HAP-1 (cell line): Measurements from ENCODE around the gene CD34.
A peak's percentile ranks its signal among the peaks of the same experiment; 100 is the strongest.
"Not testable (repeated sequence)": the region's sequence is repeated elsewhere in the genome, so short reads cannot be mapped to it uniquely, and the experiment has no call there.

ENCODE experiments used
- DNase-seq, 2 experiments: peaks; one replicate each; pipeline ENCODE4 v3.0.0-alpha.2; 2016 to 2020; ENCODE audit warnings: low spot score in 2 of 2
- H3K27me3 ChIP-seq: fragments of 250-450 bp; sonication (Bioruptor Pico); 2 replicates; pipeline ENCODE4 v1.5.1; 2020; ENCODE audit warnings: low read depth, mild to moderate bottlenecking, moderate library complexity
- H3K36me3 ChIP-seq: fragments of 250-450 bp; sonication (Bioruptor Pico); replicated peaks from 2 replicates; pipeline ENCODE4 v1.5.1; 2020; ENCODE audit warnings: mild to moderate bottlenecking
- H3K4me1 ChIP-seq: fragments of 250-450 bp; sonication (Bioruptor Pico); 2 replicates; pipeline ENCODE4 v1.5.1; 2020; ENCODE audit warnings: mild to moderate bottlenecking
- H3K4me3 ChIP-seq: fragments of 250-450 bp; sonication (Bioruptor Pico); 2 replicates; pipeline ENCODE4 v1.5.1; 2020; ENCODE audit warnings: mild to moderate bottlenecking, moderate library complexity
- H3K9me3 ChIP-seq: fragments of 250-450 bp; sonication (Bioruptor Pico); 2 replicates; pipeline ENCODE4 v1.5.1; 2020; ENCODE audit warnings: mild to moderate bottlenecking, moderate library complexity
- in situ Hi-C: fragments of 300-500 bp; cut with MboI; formaldehyde crosslinking; loops from 3 replicates; pipeline ENCODE4 v1.14.3; 2020; ENCODE audit warnings: low sequenced_read_pairs, inconsistent platforms, mixed read lengths

CD34 gene

DNA sequence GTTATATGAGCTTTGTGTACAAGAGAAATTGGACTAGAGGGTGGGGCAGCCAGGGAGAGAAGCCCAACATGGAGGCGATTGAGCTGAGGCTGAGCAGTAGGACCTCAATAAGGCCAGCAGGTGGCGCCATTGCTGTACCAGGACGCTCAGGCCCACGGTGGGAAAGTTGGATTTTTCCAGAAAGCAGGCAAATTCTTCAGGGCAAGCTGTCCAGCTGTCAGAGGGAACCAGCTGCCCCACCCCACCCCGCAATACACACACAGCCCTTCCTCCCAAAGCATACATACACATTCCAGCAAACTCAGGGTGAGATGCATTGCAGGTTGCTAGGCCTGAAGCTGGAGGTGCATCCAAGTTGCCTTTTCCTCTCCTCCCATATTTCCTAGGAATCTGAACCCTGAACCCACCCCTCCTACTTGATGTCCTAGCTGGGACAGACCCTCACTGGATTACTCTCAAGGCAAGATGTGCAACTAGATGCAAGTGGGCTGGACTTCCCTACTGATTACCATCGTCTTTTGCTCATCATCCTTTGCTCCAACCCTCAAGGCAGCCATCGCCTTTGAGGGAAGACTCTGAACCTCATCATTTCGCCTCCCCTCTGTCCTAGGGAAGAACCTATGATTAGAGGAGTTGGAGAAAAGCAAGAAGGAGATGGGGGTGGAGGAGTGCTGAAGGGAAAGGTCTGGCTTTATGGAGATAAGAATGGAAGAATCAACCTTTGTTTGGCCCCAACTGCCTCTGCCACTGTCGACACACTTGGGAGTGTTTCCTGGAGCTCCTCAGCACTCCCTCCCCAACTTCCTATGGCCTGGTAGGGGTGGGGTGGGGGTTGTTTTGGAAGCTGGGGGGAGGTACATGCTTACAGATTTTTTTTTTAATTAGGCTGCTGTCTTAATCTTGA, 25.5 kb downstream of the CD34 start:
- H3K27me3 ChIP-seq, result peaks cover 2% of the 10 kb centered on the region
- H3K36me3 ChIP-seq, result no peaks in the 10 kb centered on the region
- H3K9me3 ChIP-seq, result no peaks in the 10 kb centered on the region
- in situ Hi-C loops, result no loop called here
- peak; percentile 81 to 87 for DNase-seq
- no peak overlapping the region for H3K4me3 ChIP-seq
- no peaks in the 10 kb centered on the region for H3K4me1 ChIP-seq

DNA sequence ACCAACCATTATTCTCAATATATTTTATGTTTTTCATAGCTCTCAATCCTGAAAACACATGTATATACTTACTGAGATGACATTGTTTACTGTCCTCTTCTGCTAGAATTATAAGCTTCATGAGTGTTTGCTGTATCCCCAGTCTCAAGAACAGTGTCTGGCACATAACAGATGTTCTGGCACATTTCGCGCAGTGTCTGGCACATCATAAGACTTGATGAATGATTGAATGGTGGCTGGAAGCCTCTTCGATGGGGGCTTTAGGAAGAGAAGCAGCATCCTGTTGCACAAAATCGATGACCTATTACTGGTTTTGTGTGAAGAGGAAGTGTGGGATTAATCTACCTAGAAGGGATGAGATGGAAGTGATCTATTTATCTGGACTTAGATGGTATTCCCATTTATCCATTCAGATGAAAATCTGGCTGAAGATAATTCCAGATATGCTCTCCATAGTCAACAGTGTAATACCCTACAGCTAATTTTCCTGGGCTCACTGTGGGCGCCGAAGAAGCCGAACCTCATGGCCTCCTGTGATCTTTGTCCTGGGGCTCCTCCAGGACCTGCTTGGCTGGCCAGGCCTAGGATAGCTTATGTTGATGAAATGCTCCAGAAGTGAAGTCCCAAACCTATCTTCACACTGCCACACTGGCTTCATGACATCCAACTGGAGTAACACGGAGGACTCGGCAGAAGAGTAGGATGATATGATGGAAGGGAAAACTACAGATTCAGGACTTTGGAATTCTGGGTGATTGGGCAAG, 26.5 kb downstream of the CD34 start:
- DNase-seq, result no peak
- H3K27me3 ChIP-seq, result peaks cover 2% of the 10 kb centered on the region
- in situ Hi-C loops, result loop anchor here (5.0 kb wide), 1 partner anchor 83 kb away; no protein-coding TSS in a partner anchor
- H3K36me3 ChIP-seq, result no peaks in the 10 kb centered on the region
- no peak overlapping the region for H3K4me3 ChIP-seq
- H3K9me3 ChIP-seq, result no peaks in the 10 kb centered on the region
- no peaks in the 10 kb centered on the region for H3K4me1 ChIP-seq

DNA sequence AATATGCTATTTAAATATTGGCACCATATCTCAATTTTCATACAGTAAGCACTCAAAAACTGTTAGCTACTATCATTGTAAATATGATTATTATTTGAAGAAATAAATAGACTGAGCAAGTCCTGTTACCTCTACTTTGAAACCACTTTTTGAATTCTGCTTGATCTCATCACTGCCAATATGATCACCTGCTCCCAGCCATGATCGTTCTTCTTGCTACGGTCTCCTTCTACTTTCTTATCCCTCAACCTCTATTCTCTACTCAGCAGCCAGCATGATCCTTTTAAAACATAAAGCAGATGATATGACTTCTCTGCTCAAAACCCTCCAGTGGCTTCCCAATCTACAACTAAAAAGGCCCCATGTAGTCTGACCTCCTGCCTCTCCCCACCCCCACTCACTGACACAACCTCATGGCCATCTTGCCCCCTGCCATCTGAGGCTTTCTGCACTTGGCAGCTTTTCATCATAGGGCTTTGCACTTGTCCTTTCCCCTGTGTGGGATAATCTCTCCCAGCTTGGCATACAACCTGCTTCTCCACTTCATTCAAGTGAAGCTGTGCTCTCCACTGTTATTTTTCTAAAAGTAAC, 27.2 kb downstream of the CD34 start:
- no peaks in the 10 kb centered on the region for H3K4me1 ChIP-seq
- H3K36me3 ChIP-seq, result no peaks in the 10 kb centered on the region
- peaks cover 2% of the 10 kb centered on the region for H3K27me3 ChIP-seq
- in situ Hi-C loops, result loop anchor here (5.0 kb wide), 1 partner anchor 84 kb away; no protein-coding TSS in a partner anchor
- no peak overlapping the region for H3K4me3 ChIP-seq
- H3K9me3 ChIP-seq, result no peaks in the 10 kb centered on the region
- DNase-seq, result no peak

DNA sequence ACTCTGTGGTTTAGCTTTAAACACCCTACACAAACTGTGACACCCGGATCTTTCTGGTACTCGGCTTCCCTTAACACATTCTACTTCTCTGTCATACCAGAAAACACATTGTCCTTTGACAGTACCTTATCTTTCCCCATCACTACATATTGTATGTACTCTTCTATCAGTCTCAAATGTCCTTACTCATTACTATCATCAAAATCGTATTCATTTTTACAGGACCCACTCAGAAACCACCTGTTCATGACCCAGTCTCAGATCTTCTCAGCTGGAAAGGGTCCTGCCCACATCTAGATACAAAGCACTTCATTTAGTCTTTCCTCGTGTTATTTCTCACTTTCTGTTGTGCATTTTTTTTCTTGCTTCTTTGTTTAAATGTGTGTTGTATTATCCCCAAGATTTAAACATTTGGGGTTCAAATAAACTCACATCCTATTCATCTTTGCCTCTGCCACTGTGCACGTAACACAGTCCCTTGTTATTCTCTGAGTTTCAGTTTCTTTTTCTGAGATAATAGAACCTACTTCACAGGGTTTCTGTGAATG, 27.7 kb downstream of the CD34 start:
- in situ Hi-C loops, result loop anchor here (5.0 kb wide), 1 partner anchor 84 kb away; no protein-coding TSS in a partner anchor

DNA sequence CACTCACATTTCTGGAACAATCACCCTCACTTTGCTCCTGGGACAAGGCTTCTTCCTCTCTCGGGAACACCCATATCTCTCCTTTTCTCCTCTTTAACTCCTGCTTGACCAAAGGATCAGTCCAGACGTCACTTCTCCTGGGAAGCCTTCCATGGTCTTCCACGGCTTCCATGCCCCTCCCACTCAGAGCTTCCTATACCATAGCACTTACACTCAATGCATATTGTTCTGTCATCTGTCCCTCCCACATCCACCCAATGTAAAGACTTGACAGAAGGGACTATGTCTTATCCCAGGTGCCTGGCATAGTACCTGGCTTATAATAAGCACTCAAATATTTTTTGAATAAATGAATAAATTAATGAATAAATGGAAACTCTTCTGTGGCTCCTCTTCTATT, 28.2 kb downstream of the CD34 start:
- in situ Hi-C loops, result loop anchor here (5.0 kb wide), 1 partner anchor 85 kb away; no protein-coding TSS in a partner anchor
- Histone ChIP-seq H3K36me3 (no peaks in the 10 kb centered on the region), H3K4me3 (no peak overlapping the region), H3K27me3 (peaks cover 2% of the 10 kb centered on the region), H3K9me3 (no peaks in the 10 kb centered on the region), H3K4me1 (no peaks in the 10 kb centered on the region)
- DNase-seq, result no peak

More for the DNA sequence above, 27.7 kb downstream of the CD34 start:
- Histone ChIP-seq H3K4me3 (no peak overlapping the region), H3K27me3 (peaks cover 2% of the 10 kb centered on the region), H3K36me3 (no peaks in the 10 kb centered on the region), H3K9me3 (no peaks in the 10 kb centered on the region), H3K4me1 (no peaks in the 10 kb centered on the region)
- DNase-seq, result no peak

DNA sequence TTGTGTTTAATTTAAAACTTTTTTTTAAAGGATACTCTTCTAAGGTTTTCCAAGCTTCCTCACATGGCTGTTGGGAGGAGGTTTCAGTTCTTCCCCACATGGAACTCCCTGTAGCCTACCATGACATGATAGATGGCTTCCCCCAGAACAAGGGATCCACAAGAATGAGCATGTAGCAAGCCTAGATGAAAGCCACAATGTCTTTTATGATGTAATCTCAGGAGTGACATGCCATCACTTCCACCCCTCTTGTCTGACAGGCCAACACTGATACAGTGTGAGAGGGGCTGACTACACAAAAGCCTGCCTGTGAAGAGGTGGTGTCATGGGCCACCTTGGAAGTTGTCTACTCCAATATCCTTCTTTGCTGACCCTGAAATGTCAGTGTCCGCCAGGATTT, 32.0 kb downstream of the CD34 start:
- DNase-seq, result no peak
- in situ Hi-C loops, result no loop called here
- Histone ChIP-seq H3K9me3 (no peaks in the 10 kb centered on the region), H3K36me3 (no peaks in the 10 kb centered on the region), H3K4me3 (no peak overlapping the region), H3K4me1 (no peaks in the 10 kb centered on the region), H3K27me3 (peaks cover 2% of the 10 kb centered on the region)

DNA sequence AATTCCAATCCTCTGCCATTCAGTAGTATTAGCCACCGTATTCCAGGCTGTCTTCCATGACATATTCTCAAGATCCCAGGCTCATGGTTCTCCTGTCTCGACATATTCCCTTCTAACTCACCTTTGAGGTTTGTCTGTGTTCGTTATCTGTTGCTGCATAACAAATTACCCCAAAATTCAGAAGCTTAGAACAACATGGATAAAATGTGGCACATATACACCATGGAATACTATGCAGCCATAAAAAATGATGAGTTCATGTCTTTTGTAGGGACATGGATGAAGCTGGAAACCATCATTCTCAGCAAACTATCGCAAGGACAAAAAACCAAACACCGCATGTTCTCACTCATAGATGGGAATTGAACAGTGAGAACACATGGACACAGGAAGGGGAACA, 33.0 kb downstream of the CD34 start:
- H3K27me3 ChIP-seq, H3K4me1 ChIP-seq, in situ Hi-C loops, H3K9me3 ChIP-seq, H3K36me3 ChIP-seq, DNase-seq, H3K4me3 ChIP-seq: not testable (repeated sequence)

DNA sequence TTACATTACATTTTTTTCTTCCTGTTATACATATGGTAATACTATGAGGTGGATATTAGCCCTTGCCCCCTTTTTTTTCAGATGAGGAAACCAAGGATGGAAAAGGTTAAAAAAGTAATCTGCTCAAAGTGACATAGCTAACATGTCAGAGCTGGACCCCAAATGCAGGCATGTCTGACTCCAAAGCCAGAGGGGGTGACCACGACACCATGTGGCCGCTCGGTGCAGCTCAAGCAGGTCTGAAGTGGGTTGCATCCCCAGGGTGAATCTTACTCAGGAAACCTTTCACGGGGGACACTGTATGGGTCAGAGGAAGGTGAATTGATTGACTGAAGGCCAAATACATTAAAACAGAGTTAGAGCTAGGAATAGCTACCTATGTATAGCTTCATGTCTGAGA, 34.8 kb downstream of the CD34 start:
- Histone ChIP-seq H3K9me3 (no peaks in the 10 kb centered on the region), H3K36me3 (no peaks in the 10 kb centered on the region), H3K4me3 (no peak overlapping the region), H3K4me1 (no peaks in the 10 kb centered on the region), H3K27me3 (no peaks in the 10 kb centered on the region)
- in situ Hi-C loops, result no loop called here
- no peak for DNase-seq

DNA sequence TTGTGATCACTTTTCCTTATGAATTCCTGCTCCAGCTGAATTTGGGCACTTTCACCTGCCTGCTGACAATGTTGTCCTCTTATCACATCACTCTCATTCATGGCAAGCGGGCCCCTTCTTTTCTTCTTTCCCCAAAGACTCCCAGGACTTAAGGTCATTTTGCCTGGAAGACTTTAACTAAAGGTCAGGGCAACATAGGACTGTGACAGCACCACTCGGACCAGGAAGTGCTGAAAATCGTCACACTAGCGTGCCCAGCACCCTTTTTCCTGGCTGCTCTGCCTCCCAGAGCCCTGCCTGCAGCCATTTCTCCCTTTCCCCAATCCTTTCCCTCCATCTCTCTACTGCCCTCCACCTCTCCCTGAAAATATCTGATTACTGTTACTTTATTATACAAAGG, 35.4 kb downstream of the CD34 start:
- in situ Hi-C loops, result no loop called here
- H3K4me1 ChIP-seq, result no peaks in the 10 kb centered on the region
- no peaks in the 10 kb centered on the region for H3K27me3 ChIP-seq
- no peaks in the 10 kb centered on the region for H3K9me3 ChIP-seq
- H3K4me3 ChIP-seq, result no peak overlapping the region
- no peaks in the 10 kb centered on the region for H3K36me3 ChIP-seq
- no peak for DNase-seq

DNA sequence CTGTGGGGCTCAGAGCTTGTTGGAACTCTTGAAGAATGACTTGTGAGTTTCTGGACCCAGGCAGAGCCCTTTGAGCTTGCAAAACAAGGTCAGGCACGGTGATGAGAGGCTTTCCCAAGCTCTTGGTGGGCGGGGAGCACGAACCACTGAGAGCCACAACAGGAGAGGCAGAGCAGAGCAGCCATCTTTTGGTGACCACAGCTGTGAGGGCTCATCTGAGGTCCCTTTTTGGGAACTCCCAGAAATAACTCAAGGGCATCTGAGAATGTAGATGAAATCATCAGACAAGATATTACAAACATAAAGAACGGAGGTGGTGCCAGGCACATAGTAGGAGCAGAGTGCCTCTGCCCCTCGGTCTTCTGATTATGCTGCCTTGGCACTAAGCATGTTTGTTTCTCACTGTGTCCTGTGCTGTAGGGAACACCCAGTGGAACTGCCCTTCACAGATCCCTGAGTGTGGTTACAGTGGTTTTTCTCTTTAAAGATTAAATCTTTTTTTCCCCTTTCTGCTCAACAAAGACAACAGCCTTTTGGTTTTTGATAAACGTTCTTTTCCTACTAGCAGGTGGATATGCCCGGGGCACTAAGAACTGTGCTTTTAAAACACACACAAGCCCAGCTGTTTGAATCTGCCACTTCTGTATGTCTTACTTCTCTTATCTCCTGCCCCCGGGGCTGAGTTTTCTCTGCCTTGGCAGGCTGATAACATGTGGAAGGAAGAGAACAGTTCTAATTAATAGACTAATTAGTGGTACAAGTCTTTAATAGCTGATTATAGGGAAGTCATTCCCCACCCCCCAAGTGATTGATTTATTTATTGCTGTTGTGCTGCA, 37.7 kb downstream of the CD34 start:
- no peak for DNase-seq
- in situ Hi-C loops, result no loop called here
- H3K36me3 ChIP-seq, result no peaks in the 10 kb centered on the region; the same call in 1 of the 2 replicates
- peaks cover 5% of the 10 kb centered on the region for H3K4me1 ChIP-seq
- no peaks in the 10 kb centered on the region for H3K27me3 ChIP-seq
- H3K9me3 ChIP-seq, result no peaks in the 10 kb centered on the region
- no peak overlapping the region for H3K4me3 ChIP-seq

DNA sequence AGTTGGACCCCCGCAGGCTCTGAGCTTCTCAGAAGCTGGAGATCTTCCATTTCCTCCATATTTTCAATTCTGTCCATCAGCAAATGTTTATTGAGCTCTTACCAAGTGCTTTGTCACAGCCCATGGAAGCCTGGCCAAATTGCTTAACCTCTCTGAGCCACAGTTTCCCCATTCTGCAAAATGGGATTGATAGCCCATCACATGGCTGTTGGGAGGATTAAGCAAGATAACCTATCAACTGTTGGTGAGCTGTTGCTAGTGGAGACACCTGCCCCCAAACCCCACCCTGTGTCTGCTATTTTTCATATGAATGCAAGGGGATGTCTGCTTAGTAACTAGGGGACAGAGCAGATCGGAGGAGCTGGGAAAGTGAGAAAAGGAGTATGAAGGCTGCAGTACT, 38.3 kb downstream of the CD34 start:
- Histone ChIP-seq H3K4me3 (no peak overlapping the region), H3K36me3 (peaks cover 3% of the 10 kb centered on the region), H3K27me3 (no peaks in the 10 kb centered on the region), H3K4me1 (peaks cover 9% of the 10 kb centered on the region), H3K9me3 (no peaks in the 10 kb centered on the region)
- in situ Hi-C loops, result no loop called here
- DNase-seq, result no peak

DNA sequence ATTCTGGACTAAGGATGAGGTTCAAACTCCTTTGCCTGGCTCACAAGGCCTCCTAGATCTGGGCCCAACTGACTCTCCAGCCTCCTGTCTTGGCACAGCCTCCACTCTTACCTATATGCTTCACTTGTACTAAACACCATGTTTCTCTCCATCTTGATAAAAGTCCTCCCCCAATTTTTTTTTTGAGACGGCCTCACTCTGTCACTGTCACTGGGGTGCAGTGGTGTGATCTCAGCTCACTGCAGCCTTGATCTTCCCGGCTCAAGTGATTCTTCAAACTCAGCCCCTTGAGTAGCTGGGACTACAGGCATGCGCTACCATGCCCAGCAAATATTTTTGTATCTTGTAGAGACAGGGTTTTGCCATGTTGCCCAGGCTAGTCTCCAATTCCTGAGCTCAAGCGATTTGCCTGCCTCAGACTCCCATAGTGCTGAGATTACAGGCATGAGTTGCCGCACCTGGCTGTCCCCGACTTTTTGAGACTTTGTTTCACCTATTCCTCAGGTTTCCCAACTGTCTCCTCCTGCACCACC, 39.7 kb downstream of the CD34 start:
- Histone ChIP-seq H3K36me3 (peaks cover 16% of the 10 kb centered on the region), H3K27me3 (no peaks in the 10 kb centered on the region), H3K4me1 (peaks cover 9% of the 10 kb centered on the region), H3K4me3 (no peak overlapping the region), H3K9me3 (no peaks in the 10 kb centered on the region)
- no peak for DNase-seq
- in situ Hi-C loops, result no loop called here
